SU-DHL-6 (cell line): Measurements from ENCODE around the gene CDC42EP4.

ENCODE experiments used
- H2AFZ ChIP-seq: fragments of 200-600 bp; sonication (generic); 2 replicates; pipeline ENCODE4 v1.6.1; 2014; ENCODE audit warnings: low read depth, mild to moderate bottlenecking, moderate library complexity, mixed read lengths, antibody characterized with exemption, low read length; ENCODE audit not compliant: severe bottlenecking
- H3F3A ChIP-seq: fragments of 200-600 bp; shearing (Covaris generic); 2 replicates; pipeline ENCODE4 v1.6.0; 2016; ENCODE audit warnings: antibody characterized with exemption, mild to moderate bottlenecking; ENCODE audit not compliant: insufficient read depth
- H3K27ac ChIP-seq: fragments of 200-600 bp; sonication (generic); 2 replicates; pipeline ENCODE4 v1.5.1; 2016; ENCODE audit warnings: low read depth, mild to moderate bottlenecking, low read length, moderate library complexity, mixed read lengths
- H3K27me3 ChIP-seq: fragments of 200-600 bp; sonication (generic), shearing (Covaris generic); 2 replicates; pipeline ENCODE4 v1.6.0; 2014; ENCODE audit warnings: mild to moderate bottlenecking, low read length
- H3K36me3 ChIP-seq: fragments of 200-600 bp; sonication (generic); 2 replicates; pipeline ENCODE4 v1.6.1; 2014; ENCODE audit warnings: mild to moderate bottlenecking, low read length, mixed read lengths
- H3K4me2 ChIP-seq: fragments of 300-600, 200-600 bp; shearing (Covaris generic), sonication (generic); 2 replicates; pipeline ENCODE4 v1.6.0; 2014; ENCODE audit warnings: low read length, low read depth, mild to moderate bottlenecking; ENCODE audit not compliant: poor library complexity, severe bottlenecking
- H3K4me3 ChIP-seq: fragments of 200-600 bp; sonication (generic); 2 replicates; pipeline ENCODE4 v1.5.1; 2014; ENCODE audit warnings: antibody characterized with exemption, low read length, mild to moderate bottlenecking, mixed read lengths; ENCODE audit not compliant: insufficient read depth, poor library complexity, severe bottlenecking
- H3K79me2 ChIP-seq: fragments of 200-600 bp; sonication (generic); 2 replicates; pipeline ENCODE4 v1.6.1; 2014; ENCODE audit warnings: mild to moderate bottlenecking, low read length, moderate library complexity; ENCODE audit not compliant: insufficient read depth
- H3K9ac ChIP-seq: fragments of 200-600 bp; sonication (generic); 2 replicates; pipeline ENCODE4 v1.7.0; 2014; ENCODE audit warnings: mild to moderate bottlenecking, low read length
- H3K9me2 ChIP-seq: fragments of 200-600 bp; sonication (generic); replicated peaks from 2 replicates; pipeline ENCODE4 v1.6.1; 2014; ENCODE audit warnings: low read length; ENCODE audit not compliant: insufficient read depth
- H3K9me3 ChIP-seq: fragments of 200-600 bp; sonication (generic); 2 replicates; pipeline ENCODE4 v1.6.1; 2014; ENCODE audit warnings: low read length, mixed read lengths; ENCODE audit not compliant: insufficient read depth
- H4K20me1 ChIP-seq: fragments of 200-600 bp; sonication (generic); 2 replicates; pipeline ENCODE4 v1.6.1; 2014; ENCODE audit warnings: low read depth, mild to moderate bottlenecking, antibody characterized with exemption, low read length, moderate library complexity, mixed read lengths
- EZH2phosphoT487 ChIP-seq: fragments of 200-600 bp; sonication (generic), shearing (Covaris generic); conservative IDR thresholded peaks from 2 replicates; pipeline ENCODE4 v1.6.1; 2018; ENCODE audit warnings: mild to moderate bottlenecking, antibody characterized with exemption, low read length, moderate library complexity, mixed read lengths
- TF ChIP-seq, protein P1 (sequence below): fragments of 200-600 bp; sonication (generic); IDR thresholded peaks from one replicate; pipeline ENCODE4 v1.5.1; 2017; ENCODE audit warnings: antibody characterized with exemption, mild to moderate bottlenecking, low read length, moderate library complexity; ENCODE audit not compliant: insufficient read depth, poor library complexity, severe bottlenecking

CDC42EP4 gene

DNA sequence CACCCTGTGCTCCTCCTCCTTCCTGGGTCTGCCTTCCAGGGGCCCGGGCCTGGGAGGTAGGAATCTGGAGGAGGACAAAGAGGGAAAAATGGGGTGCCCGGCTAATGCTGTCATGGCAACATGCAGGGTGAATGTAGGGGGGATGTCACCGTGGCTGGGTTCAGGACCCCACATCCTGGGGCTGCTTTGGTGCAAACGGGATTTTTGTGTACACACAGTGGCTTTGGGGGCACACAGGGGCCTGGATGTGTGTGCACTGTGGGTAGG lies 37.0 kb upstream of the CDC42EP4 start:
- Histone ChIP-seq H4K20me1 (no peaks in the 10 kb centered on the region), H3K27me3 (no peaks in the 10 kb centered on the region), H3K36me3 (no peaks in the 10 kb centered on the region), H3F3A (no peaks in the 10 kb centered on the region), H3K27ac (no peak overlapping the region), H3K4me2 (no peak overlapping the region), H2AFZ (no peak overlapping the region), H3K9ac (no peak overlapping the region), H3K79me2 (no peaks in the 10 kb centered on the region), H3K4me3 (no peak overlapping the region), H3K9me2 (no peaks in the 10 kb centered on the region), H3K9me3 (no peaks in the 10 kb centered on the region)
- TF ChIP-seq EZH2phosphoT487, result no peak
- TF ChIP-seq, protein P1, sequence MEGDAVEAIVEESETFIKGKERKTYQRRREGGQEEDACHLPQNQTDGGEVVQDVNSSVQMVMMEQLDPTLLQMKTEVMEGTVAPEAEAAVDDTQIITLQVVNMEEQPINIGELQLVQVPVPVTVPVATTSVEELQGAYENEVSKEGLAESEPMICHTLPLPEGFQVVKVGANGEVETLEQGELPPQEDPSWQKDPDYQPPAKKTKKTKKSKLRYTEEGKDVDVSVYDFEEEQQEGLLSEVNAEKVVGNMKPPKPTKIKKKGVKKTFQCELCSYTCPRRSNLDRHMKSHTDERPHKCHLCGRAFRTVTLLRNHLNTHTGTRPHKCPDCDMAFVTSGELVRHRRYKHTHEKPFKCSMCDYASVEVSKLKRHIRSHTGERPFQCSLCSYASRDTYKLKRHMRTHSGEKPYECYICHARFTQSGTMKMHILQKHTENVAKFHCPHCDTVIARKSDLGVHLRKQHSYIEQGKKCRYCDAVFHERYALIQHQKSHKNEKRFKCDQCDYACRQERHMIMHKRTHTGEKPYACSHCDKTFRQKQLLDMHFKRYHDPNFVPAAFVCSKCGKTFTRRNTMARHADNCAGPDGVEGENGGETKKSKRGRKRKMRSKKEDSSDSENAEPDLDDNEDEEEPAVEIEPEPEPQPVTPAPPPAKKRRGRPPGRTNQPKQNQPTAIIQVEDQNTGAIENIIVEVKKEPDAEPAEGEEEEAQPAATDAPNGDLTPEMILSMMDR, result no peak

DNA sequence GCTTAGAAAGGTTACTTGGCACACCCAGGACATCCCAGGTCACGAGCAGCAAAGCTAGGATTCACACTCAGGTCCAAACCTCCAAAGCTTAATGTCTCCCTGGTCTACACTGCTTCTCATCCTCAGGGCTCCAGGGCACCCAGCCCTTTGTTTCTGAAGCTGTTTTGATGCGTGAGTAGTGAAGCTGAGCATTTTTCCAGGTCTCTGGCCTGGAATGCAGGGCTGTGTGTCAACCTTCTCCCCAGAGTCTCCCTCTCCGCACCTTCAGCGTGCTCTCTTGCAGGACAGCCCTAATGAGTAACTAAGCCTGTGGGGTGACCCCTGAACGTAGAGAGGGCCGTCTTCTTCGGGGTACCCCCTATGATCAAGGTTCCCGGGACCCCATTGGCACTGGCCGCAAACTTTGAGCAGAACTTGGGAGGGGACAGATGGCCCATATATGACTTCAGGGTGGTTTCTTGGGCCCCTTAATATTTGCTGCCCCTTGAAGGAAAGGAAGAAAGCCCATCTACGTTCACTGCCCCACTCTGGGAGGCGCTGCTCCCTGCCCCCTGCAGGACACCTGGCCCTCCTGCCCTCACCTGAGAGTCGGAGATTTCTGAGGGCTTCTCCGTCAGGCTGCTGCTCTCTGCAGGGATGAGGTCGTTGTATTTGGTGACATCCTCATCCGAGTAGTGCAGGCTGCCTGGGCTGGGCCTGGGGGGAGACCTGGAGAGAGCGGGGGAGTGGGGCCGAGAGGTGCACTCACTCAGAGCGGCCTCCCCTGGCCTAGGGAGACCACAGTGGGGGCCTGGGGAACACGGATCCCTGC lies 36.4 kb upstream of the CDC42EP4 start:
- H3K27me3 ChIP-seq, result no peaks in the 10 kb centered on the region
- no peak overlapping the region for H3K27ac ChIP-seq
- no peak overlapping the region for H3K9ac ChIP-seq
- no peaks in the 10 kb centered on the region for H3K9me2 ChIP-seq
- no peaks in the 10 kb centered on the region for H3F3A ChIP-seq
- no peaks in the 10 kb centered on the region for H3K9me3 ChIP-seq
- H2AFZ ChIP-seq, result no peak overlapping the region
- no peak overlapping the region for H3K4me3 ChIP-seq
- no peak overlapping the region for H3K4me2 ChIP-seq
- H3K79me2 ChIP-seq, result no peaks in the 10 kb centered on the region
- H3K36me3 ChIP-seq, result no peaks in the 10 kb centered on the region
- TF ChIP-seq, protein P1, result no peak
- no peaks in the 10 kb centered on the region for H4K20me1 ChIP-seq

DNA sequence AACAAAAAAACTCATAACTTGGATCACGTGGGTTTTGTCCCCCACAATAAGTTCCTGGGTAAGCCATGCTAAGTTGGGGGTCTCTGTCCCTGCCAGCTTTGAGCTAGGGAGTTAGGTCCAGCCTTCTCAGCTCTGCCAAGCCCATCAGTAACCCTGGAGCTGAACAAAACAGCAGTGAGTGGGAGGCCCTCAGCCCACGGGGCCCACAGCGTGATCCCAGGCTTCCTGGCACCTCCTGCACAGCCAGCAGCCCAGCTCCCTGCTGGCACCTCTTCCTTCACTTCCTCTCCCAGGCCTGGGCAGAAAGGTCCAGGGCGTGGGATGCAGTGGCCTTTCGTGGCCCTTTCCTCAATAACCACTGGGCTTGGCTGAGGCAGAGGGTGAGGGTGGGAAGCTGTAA lies 35.5 kb upstream of the CDC42EP4 start:
- Histone ChIP-seq H4K20me1 (no peaks in the 10 kb centered on the region), H3K27me3 (no peaks in the 10 kb centered on the region)
- TF ChIP-seq, protein P1, result no peak
- no peak for TF ChIP-seq EZH2phosphoT487

More for the DNA sequence above, 35.5 kb upstream of the CDC42EP4 start:
- Histone ChIP-seq H3K36me3 (no peaks in the 10 kb centered on the region), H3K9me2 (no peaks in the 10 kb centered on the region), H3K79me2 (no peaks in the 10 kb centered on the region), H3K4me2 (no peak overlapping the region), H3F3A (no peaks in the 10 kb centered on the region), H3K27ac (no peak overlapping the region), H3K4me3 (no peak overlapping the region), H3K9me3 (no peaks in the 10 kb centered on the region), H3K9ac (no peak overlapping the region), H2AFZ (no peak overlapping the region)
